NCI-H1436 treated with DMSO at 0.1 percent for 48 hours (cell line): ENCODE measurements around the gene PITPNC1.

Source experiments
- DNase-seq: peaks from one replicate; lab custom pipeline; 2025; lab: John Stamatoyannopoulos, UW

PITPNC1 gene

DNA sequence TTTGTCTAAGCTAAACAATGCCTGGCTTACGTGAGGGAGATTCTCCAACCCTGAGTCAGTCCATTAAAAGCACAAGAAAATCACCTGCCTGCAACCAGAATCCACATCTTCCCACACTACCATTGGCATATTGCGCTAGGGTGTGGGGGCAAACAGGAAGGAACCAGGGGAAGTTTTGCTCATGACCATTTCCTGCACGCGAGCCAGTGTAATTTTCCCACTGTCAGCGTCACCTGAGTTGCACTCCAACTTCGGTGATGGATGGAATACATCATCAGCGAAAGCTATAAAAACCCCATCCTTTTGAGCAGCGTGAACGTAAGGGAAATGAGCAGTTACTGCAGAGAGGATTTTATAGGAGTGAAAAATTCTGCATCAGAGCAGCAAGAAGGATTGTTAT lies 172.7 kb downstream of the PITPNC1 start:
- DNase-seq: no peak

DNA sequence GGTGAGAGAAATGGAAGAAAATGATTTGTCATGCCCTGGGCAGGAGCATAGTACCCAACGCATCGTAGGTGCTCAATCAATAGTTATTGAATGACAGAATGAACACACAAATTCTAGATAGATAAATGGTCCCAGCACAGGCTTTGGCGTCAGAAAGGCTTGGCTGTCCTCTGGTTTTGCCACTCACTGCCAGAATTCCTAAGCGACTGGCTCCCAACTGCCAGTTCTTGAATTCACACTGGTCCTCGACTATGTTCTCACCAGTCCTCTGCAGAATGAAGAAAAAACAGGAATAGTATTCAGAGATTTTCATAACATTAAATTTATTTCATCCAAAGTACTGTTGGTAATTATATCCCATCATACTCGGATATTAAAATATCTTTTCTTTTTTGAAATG lies 177.6 kb downstream of the PITPNC1 start:
- DNase-seq: no peak

DNA sequence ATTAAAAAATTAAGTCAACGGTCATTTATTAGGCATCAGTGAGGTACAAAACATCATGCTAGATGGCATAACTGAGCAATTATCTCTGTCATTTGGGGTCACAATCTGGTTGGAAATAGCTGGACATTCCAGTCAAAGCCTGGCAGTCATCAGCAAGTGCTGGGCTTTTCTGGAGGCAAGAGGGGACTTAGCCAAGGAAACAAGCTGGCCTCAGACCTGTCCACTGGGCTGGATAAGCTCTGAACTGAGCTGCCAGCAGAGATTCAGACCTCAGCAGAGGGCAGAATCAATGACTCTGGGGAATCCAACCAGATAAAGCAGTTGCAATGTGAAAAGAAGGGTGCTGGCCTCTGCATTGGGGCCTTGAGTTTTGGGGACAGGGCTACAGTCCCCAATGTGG lies 178.8 kb downstream of the PITPNC1 start:
- no peak for DNase-seq

DNA sequence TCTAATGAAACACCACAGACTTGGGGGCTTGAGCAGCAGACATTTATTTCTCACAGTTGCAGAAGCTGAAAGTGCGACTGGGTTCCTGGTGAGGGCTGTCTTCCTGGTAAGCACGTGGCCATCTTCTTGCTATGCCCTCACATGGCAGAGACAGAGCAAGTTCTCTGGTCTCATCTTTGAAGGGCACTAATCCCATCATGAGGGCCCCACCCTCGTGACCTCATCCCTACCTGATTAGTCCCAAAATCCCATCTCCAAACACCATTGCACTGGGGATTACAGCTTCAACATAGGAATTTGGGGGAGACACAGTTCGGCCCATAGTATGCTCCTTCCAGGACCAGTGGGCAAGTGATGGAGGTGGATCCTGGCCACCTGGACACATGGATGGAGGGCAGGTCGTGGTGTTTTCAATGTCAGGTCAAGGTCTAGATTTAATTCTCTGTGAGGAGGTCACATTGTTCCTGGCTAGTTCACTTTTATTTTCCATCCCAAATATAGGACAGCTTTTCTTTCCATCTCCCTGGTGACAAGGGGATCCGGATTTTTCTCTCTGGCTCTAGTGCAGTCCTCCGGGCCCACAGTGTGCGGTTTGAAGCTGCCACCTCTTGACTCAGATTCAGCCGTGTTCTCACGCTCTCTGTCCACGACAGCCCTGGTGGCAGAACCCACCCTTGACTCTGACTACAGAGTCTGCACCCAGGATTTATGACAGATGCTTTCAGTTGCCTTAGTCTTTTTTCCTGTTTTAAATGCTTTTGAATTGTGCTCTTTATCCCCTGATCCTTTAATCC lies 180.2 kb downstream of the PITPNC1 start:
- DNase-seq: no peak

- DNase-seq: no peak
Measured at GRCh38 chr17:67557921-67558320, 180.8 kb downstream of the PITPNC1 start.

DNA sequence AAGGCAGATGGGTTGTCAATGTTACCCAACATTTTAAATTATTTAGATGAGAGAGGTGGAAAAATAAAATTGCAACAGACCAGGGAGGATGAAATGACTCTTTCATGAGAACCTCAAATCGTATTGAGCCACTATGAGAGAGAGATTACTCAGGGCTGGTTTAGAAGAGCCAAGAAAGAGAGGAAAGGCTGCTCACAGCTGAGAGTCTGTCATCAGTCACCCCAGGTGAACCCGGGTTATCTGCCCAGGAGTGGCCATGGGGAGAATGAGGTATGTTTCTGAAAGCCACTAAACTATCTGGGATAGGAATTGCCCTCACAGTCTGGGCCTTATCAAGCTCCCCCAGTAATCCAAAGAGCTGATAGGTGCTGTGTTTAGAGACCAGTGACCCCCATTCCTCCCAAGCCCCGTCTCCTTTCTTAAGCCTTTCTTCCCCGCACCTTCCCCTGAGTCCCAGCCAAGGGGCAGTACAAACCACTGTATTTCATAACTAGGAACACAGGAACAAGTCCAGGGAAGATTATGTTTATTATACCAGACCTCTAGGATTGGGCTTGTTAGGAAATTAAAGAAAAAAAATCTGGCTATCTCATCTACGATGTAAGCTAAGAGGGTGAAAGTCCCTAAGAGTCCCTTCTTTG lies 181.8 kb downstream of the PITPNC1 start:
- DNase-seq: no peak

- DNase-seq: no peak
Measured at GRCh38 chr17:67559381-67559966, 182.4 kb downstream of the PITPNC1 start.

DNA sequence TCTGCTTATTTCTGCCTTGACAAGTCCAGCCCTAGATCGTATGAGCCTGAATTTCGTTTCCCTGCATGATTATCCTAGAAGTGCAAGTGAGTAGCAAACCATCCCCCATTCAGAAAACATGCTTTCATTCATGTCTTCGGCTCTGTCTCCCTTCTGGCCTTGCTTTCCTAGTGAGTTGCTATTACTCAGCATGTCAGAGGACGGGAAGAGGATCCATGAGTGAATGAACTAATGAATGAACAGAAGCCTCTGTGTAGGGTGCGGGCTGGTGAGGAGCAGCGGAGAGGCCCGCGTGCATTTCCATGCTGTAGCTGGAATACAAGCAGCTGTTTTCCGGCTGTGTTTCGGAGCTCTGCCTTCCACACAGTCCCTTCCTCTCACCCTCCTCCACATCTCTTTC lies 184.9 kb downstream of the PITPNC1 start:
- no peak for DNase-seq

- no peak for DNase-seq
Measured at GRCh38 chr17:67563692-67564228, 186.7 kb downstream of the PITPNC1 start.

- DNase-seq: no peak
Measured at GRCh38 chr17:67565068-67565467, 188.0 kb downstream of the PITPNC1 start.

DNA sequence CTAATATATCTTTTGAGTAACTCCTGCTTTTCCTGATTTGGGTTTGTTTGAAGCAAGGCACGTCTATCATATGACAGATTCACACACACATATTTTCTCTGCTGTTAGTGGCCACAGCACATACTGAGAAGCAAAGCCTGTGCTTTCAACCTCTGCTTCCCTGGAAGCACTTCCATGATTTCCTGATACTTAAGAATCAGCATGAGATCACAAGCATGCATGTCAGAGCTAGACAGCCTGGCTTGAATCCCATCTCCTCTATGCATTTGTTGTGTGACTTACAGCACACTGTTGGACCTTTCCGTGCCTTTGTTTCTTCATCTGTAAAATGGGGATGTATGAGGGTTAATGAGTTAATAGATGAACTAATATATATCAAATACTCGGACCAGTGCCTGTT lies 189.6 kb downstream of the PITPNC1 start:
- DNase-seq: no peak

DNA sequence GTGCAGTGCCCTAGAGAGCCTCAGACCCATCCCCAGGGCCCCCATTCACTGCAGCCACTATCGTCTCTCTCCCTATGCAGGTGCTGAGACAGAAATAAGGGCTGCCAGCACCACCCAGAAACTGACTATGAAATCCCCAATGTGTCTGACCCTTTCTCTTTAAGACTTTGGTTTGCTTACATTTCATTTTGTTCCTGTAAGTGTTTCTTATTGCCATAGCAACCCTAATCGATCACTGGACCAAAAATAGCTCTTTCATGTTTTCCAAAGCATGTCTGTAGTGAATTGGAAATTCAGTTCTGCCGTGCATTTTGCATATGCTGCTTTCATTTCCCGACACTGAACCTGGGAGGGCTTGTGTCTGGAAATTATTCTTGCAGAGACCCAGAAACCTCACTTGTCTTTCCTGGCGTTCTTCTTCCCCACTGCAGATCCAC lies 192.0 kb downstream of the PITPNC1 start:
- no peak for DNase-seq

DNA sequence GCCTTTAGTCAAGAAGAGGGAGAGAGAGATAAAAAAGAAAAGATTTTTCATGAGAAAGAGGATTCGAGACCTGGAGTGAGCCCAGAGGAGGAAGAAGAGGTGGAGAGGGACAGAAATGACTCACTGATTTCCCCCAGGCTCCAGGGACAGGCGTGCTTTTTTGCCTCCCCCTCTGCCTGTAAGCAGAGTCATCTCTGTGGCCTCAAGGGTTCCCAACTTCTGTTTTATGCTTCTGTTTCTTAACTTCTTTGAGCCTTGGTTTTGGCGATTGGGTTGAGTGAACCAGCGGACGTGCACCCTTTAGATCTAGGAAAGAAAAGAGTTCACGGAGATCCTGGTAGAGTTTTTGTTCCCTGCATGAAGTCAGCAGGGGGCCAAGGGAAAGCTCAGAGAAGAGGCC lies 192.8 kb downstream of the PITPNC1 start:
- no peak for DNase-seq

DNA sequence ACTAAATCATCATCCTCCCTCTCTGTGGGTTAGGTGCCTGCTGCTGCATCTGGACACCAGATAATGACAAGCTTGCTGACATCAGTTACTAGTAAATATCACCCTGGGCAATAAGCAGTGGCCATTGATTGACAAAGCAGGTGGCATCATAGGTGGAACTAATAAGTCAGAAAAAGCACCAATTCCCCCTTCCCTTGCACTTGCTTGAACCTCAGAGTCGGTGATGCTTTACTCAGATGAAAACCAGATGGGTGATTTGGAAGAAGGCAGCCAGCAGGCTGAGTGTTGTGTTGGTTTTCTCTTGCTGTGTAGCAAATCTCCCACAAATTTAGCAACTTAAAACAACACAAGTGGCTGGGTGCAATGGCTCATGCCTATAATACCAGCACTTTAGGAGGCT lies 193.7 kb downstream of the PITPNC1 start:
- DNase-seq: no peak

DNA sequence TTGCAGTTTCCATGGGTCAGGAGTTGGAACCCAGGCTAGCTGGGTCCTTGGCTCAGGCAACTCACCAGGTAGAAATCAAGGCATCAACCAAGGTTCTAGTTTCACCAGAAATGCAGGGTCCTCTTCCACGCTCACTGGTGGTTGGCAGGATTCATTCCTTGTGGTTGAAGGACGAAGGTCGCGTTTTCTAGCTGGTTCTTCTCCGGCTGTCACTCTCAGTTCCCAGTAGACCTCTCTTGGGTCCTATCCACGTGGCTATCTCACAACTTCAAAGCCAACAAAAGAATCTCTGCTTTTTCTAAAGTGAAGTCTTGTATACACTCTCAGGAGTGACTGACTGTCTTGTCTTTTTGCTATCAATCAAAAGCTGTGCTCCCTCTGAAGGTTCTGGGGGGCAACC lies 194.4 kb downstream of the PITPNC1 start:
- no peak for DNase-seq

- DNase-seq: no peak
Measured at GRCh38 chr17:67573987-67574657, 197.0 kb downstream of the PITPNC1 start.

GRCh38 chr17:67574658-67575293 lies 197.7 kb downstream of the PITPNC1 start:
- DNase-seq: no peak

GRCh38 chr17:67575325-67575724 lies 198.2 kb downstream of the PITPNC1 start:
- DNase-seq: no peak

GRCh38 chr17:67576471-67577115 lies 199.5 kb downstream of the PITPNC1 start:
- DNase-seq: no peak

- no peak for DNase-seq
Measured at GRCh38 chr17:67577429-67578141, 200.5 kb downstream of the PITPNC1 start.

DNA sequence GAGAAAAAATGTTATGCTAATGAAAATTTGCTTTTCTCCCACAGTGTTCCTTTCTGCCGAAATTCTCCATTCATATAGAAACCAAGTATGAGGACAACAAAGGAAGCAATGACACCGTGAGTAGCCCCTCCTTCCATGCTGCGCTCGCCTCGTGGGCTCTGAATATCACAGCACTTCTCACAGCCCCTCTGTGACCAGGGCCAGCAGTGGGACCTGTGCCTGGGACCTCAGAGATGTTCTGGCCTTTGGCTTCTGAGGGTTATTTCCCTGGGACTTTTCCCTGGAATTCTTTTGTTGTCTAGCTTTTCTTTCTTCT lies 201.0 kb downstream of the PITPNC1 start:
- DNase-seq: no peak
